ENCODE results near the gene INPP1.
A peak's percentile ranks its signal among the peaks of the same experiment; 100 is the strongest.

INPP1 gene

DNA sequence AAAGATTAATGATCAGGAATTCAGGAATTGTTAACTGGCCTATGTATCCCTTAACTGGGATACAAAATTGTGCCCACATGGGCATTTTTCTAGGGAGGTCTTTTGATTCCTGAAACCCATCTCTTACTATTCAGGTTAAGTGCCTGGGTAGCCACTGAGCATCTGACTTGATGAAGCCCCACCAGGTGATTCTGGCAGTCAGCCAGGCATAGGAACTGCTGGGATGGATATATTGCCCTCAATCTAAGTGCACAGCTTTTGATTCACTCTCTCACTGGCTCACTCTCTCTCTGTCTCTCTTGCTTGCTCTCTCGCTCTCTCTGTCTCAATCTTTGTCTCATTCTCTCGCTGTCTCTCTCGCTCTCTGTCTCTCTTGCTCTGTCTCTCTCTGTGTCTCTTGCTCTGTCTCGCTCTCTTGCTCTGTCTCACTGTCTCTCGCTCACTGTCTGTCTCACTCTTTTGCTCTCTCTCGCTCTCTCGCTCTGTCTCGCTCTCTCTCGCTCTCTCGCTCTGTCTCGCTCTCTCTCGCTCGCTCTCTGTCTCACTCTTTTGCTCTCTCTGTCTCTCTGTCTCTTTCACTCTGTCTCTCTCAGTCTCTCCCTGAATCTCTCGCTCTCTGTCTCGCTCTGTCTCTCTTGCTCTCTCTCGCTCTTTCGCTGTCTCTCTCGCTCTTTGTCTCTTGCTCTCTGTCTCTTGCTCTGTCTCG is 22.3 kb downstream of the INPP1 start:
- DNase-seq: no peak

DNA sequence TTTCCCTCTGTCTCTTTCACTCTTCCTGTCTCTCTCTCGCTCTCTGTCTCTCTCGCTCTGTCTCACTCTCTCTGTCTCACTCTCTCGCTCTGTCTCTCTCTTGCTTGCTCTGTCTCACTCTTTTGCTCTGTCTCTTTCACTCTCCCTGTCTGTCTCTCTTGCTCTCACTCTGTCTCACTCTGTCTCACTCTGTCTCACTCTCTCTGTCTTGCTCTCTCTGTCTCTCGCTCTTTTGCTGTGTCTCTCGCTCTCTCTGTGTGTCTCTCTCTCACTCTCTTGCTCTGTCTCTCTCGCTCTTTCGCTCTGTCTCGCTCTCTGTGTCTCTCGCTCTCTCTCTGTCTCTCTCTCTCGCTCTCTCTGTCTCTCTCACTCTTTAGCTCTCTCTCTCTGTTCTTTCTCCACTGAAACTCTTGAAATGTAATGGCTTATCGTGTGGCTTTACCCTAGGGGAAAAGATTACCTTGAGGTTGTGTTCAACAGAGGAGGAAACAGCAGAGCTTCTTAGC is 22.9 kb downstream of the INPP1 start:
- DNase-seq: no peak

DNA sequence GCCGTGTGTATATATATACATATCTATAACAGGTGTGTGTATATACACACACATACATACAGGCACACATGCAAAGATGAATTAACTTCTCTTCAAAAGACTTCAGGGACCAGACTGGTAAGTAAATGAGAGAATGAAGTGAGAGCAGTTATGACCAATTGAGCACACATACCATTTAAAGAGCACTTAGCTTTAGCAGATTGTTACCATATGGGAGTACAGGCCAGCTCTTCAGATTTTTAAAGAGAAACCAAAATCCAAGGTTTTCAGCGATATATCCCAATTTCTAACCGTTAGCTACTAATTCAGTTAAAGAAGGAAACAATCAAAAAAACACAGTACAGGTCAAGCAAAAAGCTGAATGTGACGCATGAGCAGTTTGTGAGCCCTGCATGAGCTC is 23.7 kb downstream of the INPP1 start:
- no peak for DNase-seq

DNA sequence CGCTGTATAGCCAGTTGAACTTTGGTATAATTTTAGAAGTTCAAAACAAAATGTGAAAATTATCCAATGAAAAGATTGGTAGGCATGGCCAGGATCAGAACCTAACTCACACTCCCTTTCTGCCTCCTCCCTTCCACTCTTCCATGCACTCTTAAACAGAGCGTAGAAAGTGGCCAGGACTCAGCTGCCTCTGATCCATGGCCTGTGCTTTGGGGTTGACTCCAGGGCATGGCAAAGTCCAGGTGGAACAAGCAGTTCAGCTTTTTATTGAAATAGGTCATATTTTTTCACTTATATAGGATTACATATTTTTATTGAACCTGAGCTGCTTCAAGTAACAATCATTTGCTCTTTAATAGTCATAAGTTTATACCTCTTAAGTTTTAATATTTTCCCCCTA is 26.2 kb downstream of the INPP1 start:
- no peak for DNase-seq

DNA sequence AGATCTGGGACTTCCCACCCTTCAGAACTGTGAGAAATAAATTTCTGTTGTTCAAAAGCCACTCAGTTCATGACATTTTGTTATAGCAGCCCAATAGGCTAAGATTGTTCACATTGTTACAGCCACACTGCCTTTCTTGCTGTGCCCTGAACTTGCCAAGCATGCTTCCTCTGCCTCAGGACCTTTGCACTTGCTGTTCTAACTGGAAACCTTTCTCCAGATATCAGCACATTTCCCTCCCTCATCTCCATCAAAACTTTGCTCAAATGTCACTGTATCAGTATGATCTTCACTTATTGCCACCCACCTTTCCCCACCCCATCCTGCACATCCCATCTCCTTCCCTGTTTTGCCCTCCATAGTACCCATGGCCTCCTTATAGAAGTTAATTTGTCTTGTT is 32.7 kb downstream of the INPP1 start:
- DNase-seq: no peak

DNA sequence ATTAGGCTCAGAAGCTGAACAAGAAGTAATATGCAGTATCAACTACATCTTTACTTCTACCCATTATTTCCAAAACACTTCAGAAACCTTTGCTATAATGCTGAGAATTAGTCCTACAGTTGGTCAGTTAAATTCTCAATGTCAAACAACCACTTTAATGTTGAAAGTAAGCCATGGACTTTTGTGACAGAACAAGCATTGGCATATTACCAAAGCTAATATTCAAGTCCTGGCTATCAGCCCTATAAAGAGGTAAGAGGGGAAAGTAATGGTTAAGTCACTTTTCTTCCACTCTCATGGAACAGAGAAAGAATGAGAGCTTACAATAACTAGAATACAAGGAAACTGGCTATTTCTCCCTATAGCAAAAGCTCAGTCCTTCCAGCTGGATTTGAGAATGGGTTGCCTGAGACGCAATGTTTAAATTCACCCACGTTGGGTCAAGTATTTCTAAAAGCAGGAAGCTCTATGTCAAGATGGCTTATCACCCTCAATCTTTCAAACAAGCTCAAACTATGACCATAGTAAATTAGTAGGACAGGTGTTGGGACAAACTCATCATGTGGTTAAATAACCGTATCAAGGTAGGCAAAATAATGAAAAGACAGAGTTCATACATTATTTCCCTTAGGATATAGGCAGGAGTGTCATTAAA is 33.3 kb downstream of the INPP1 start:
- DNase-seq: no peak

DNA sequence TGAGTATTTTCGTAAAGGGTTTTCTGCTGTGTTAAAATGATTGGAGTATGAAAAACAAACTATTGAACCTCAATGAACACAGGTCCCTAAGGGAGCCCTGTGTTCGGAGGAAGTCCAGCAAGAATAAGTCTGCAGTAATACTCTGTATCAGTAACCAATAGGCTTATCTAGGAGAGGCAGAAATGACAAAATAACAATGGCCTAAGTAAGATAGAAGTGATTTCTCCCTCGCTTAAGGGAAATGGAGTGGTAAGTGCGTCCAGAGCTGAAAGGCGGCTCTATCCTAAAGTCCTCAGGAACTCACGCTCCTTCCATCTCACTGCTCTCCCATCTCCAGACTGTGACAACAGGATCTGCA is 35.5 kb downstream of the INPP1 start:
- DNase-seq: no peak

DNA sequence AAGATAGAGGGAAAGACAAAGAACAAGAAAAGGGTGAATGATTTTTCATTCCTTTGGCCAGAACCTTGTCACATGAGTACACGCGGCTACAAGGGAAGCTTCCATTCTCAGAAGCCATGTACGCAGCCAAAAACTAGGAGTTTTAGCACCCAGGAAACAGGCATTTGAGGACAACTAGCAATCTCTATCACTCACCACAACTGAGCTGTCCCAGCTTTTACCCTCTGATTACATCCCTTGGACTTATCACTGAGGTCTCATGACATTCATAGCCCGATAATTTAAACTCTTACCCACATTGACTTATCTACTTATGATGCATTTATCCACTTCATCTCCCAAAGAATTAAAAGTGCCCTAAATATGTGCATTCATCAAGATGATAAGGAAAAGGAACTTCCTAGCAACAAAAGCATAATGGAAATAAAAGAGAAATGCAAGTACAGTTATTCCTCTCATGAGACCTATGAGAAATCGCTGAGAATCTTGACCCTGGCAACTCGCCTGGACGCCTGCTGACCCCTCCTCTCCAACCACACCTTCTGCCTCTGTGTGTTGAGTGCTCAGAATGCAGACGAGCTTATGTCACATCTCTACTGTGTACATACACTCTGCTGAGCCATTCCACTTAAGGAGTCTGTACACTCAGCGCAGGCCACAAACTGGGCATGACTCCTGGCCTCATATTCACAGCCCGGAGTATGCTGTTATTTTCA is 36.0 kb downstream of the INPP1 start:
- no peak for DNase-seq

DNA sequence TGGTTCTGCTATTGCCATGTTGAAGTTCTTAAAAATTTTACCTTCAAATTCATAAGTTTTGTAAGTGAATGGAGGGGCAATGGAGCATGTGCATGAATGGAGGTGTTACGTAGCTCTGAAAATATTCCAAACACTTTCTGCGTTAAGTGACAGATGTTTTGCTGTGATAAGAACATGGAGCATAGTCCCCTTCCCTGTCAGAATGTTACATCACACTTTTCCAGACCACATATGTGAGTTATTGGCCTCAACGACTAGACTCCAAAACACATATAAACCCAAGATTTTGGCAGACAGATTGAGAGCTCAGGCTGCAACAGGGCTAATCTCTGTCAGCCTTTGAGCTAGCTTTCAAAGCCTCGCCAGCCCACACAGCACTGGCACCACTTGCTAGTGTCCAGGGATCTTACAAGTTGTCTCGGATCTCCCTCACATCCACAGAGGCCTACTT is 37.6 kb downstream of the INPP1 start:
- DNase-seq: no peak

DNA sequence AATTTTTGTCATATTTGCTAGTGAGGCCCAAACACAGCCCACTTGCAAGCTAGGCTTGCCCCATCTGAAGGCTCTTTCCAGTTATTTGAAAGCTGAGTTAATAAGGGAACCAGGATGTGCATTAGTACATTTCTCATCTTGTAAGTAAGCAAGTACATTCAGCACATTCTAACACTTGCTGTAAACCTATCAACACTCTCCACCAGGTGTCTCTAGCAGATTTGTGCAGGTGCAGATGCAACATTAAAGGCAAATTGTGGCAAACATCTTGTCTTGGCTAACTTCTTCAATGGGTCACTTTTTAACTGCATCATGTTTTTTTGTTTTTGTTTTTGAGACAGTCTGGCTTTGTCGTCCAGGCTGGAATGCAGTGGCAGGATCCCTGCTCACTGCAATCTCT is 39.5 kb downstream of the INPP1 start:
- peak; percentile 7 for DNase-seq

DNA sequence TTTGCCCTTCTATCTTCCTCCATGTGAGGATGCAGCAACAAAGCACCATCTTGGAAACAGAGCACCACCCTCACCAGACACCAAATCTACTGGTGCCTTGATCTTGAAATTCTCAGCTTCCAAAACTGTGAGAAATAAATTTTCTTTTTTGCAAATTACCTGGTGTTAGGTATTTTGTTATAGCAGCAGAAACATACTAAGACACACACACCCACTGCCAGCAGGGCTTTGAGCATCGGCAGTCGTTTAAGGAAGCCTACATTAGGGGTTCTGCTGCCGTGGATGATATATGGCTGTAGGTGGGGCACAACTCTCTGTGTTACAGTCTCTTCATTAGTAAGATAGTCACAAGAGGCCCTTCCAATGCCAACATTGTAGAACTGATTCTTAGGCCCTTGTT is 44.0 kb downstream of the INPP1 start:
- no peak for DNase-seq

DNA sequence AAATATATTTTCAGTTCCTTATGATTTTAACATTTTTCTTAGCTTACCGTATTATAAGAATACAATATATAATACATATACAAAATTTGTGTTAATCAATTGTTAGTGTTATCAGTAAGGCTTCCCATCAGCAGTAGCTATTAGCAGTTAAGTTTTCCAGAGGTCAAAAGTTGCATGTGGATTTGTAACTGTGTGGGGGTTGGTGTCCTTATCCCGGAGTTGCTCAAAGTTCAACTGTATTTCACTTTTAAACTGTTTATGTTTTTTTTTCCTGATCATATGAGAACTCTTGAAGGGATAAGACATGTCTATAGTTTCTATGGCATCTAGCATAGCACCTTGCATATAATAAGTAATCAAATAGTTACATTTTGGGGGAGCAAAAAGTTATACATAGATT is 52.9 kb downstream of the INPP1 start:
- no peak for DNase-seq

DNA sequence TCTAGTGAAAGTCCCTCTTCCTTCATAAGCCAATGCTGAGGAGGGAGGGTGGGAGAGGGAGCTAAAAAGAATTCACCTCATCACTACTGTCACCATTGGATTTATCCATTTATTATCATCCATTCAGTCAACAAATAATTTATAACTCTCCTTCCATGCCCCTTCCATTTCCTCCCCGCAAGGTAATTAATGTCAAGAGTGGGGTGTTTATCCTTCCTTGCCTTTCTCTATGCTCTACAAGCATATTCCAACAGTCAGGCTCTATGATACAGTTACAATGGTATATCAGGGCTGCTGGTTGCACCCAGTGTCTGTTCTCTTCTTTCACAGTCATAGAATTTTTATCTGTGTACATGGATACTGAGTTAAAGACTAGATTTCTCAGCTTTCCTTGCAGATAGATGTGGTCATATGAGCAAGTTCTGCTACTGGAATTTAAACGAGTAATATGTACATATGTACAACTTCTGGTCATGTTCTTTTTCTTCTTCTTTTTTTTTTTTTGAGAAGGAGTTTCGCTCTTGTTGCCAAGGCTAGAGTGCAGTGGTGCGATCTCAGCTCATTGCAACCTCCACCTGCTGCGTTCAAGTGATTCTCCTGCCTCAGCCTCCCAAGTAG is 59.7 kb downstream of the INPP1 start:
- no peak for DNase-seq

DNA sequence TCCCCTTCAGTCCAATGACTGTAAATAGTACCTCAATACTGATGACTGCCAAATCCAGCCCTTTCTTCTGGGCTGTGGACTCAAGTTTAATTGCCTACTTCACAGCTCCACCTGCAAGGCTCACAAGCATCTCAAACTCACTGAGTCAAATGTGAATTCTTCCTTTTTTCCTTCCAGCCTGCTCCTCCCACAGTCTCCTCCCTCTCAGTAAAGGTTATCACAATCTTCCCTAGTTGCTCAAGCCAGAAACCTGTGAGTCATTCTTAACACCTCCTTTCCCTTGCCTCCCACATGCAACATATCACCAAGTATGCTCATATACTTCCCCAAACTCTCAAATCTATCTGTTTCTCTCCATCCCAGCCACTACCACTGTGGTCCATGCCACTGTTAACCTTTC is 61.1 kb downstream of the INPP1 start:
- DNase-seq: no peak

DNA sequence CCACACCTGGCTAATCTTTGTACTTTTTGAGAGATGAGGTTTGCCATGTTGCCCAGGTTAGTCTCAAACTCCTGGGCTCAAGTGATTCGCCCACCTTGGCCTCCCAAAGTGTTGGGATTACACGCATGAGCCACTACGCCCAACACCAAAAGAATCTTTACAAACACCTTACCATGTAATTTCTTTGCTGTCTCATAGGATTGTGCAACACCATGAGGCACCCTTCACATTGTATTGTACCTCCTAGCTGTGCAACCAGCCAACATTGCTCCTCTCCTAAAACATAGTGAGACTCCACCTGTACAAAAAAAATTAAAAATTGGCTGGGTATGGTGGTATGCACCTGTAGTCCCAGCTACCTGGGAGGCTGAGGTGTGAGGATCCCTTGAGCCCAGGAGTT is 61.7 kb downstream of the INPP1 start:
- no peak for DNase-seq

DNA sequence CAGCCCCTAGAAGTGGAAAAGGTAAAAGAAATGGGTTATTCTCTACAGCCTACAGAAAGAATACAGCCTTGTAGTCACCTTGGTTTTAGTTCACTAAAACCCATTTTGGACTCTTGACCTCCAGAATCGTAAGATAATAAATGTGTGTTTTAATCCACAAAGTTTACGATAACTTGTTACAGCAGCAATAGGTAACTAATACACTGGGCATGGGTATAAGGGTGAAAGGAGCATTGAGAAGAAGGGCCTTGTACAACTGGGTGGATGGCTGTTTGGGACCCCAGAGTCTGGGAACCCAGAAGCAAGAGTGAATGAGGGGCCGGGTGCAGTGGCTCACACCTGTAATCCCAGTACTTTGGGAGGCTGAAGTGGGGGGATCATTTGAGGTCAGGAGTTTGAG is 62.6 kb downstream of the INPP1 start:
- no peak for DNase-seq

DNA sequence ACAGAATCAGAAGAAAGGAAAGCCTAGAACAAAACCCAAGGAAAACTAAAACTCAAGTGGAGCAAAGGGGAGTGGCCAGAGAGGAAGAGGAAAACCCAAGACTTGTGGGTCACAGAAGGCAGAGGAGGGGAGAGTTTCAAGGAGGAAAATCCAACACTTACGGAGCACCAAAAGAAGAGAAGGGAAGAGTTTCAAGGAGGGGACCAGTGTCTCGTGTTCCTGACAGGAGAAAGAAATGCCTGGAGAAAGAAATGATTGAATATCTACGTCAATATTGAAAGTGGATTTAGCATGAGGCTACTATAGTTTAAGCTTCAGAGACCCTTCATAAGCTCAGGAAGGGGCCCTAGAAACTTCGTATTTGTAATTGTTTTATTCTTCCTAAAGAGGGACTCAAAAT is 63.4 kb downstream of the INPP1 start:
- DNase-seq: no peak

DNA sequence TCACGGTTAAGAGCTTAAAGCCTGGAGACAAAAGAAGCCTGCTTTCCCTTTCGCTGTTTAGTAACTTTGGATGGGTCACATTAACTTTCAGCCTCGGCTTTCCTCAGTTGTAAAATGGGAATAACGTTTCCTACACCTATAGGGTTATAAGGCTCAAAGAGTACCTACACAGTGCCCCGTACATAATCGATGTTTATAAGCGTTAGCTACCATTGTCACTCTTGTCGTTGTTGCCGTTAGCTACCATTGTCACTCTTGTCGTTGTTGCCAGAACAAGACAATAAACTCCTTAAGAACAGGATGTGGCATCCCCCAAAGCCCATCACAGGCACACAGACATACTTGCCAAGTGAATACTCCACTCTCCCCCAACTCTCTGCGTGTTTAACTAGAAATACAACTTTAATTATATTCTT is 63.9 kb downstream of the INPP1 start:
- DNase-seq: no peak

DNA sequence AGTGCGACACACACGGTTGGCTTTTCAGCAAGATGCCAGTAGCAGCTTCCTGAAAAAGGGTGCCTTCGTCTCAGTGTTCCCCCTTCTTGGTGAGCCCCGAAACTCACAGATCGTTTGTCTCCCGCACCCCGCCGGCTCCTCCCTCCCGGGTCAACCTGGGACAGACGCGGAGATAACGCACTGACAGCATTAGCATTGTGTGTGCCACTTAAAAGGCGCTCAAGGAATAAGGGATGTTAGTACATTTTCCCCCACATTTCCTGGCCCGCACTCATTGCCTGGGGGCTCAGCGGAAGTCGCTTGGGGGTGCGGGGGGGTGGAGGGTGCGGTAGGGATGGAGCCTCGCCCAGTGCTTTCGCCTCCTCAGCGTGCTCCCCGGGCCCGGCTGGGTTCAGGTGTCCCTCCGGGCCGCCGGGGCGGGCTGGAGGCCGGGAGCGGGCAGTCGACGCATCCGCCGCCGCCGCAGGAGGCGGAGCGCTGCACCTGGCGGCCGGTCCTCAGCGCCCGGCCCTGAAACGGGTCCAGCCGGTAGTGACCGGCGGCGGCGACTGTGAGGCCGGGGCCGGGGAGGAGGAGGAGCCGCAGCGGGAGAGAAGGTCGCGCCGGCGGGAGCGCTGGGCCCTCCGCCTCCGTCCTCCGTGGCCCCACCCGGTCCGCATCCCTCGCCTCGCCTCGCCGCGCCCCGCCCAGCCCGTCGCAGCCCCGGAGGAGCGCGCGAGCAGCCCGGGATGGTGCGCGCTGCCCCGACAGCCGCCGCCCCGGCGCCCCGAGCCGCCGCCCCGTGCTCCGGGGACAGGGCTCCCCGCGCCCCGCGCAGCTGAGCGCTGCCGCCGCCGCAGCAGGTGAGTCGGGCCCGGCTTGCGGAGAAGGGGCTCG is 64.5 kb downstream of the INPP1 start, which contains the start of gene MFSD6:
Gene MFSD6, plus strand, starts transcription at position 694 of the 876 bp plus-strand sequence. CDS start 27,675 bp downstream, outside the sequence.
- DNase-seq: no peak

DNA sequence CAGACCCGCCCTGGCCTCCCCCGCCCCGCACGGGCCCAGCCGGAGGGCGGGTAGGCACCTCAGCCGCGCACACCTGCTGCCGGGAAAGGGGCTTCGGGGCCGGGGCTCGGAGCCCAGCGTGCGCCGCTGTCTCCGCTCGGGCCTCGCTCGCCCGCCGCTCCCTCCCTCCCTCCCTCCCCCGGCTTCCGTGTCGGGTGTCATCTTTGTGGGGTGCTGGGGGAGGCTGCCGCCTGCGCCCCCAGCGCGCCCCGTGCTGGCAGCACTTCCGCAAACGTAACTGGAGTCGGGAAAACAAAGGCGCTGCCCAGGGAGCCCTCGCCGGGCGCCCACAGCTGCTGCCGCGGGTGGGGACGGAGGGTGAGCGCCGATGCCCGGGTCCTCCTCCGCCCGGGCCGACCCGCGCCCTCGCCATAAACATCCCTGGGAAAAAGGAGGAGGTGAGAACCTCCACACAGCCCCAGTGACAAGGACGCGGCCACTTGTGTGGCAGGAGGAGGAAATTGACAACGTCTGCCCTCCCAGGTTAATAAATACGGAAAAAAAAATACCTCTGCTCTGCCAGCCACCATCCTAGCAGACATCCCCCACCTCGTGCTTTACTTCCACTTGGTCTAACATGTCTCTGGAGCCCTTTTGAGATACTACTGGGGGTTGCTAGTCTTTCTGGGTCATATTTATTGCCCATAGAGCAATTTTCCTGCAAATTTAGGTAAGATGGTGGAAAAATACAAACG is 65.3 kb downstream of the INPP1 start:
- DNase-seq: no peak

DNA sequence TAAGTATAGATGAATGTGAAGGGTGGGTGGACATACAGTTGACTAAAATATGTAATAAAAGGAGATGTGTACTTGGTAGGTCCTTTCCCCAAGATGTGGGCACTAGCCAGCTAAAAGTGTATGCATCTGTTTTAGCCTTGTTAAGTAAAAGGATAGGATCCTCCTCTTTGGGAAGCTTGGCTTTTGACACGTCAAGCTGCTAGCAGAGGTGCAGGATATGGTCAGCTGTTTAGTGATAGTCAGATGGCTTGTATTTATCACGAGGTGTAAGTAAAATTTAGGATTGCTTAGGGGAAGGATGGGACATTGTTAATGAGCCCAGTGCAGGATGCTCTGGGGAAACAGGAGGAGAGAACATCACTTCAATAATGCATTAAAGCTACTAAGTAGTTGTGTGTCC is 66.2 kb downstream of the INPP1 start:
- DNase-seq: no peak

DNA sequence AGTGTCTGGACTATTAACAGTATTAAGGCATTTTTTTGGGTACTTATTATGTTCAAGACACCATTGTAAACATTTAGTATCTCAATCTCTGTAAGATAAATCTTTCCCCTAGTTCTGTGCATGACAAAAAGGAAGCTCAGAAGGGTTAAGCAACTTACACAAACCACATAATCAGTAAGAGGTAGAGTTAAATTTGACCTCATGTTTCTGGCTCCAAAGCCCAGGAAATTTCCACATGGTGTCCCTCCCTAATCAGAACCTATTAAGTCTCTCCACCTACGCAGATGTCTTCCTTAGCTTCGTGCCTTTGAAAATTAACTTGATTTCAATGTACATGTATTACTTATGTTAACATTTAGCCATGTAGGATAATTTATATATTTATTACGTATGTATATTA is 66.8 kb downstream of the INPP1 start:
- DNase-seq: no peak

Data from NCI-H187 treated with DMSO at 0.1 percent for 48 hours (cell line).